Astrocyte of the spinal cord (primary cell): ENCODE measurements around the gene IFRD1.

ENCODE experiments used
- DNase-seq: peaks from one replicate; pipeline ENCODE4 v3.0.0; 2011; ENCODE audit warnings: low read depth, low spot score
- H3K4me3 ChIP-seq: 2 replicates; pipeline ENCODE4 v1.5.1; 2011; ENCODE audit warnings: low read depth, mild to moderate bottlenecking, low read length, moderate library complexity
- in situ Hi-C: cut with HindIII; loops from 2 replicates; pipeline ENCODE4 v1.10.0; 2017; ENCODE audit warnings: low sequenced_read_pairs
- TF ChIP-seq, protein P1 (sequence below): IDR thresholded peaks from 2 replicates; pipeline ENCODE4 v1.5.1; 2012; ENCODE audit warnings: low read depth, mild to moderate bottlenecking, low read length, inconsistent platforms

IFRD1 gene

DNA sequence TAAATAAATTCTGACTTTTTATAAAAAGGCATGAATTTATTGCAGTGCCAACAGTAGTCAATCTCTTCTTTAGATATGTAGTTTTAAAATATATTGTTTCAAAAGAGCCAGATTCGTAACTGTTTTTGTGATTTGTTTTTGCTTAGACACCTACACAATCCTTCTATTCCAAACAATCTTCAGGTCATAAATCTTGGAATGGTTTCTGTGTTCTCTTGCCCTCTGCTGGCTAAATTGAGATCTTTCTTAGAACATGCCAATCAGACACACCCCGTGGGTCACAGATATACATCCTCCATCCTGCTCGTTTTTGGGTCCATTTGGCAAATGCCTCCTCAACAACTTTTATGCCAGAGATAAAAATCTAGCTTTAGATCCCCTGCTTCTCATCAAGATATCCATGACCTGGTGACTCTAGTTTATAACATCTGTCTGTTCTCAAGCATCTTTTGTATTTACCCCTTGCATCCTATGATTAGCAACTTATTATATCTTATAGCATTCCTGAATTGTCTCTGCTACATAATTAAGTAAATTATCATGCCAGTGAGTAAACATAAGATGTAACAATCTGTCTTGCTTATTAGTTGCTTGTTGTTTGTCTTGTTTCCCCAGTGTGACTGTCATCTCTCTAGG is 35.3 kb upstream of the IFRD1 start:
- in situ Hi-C loops, result loop anchor here (25.0 kb wide), 1 partner anchor 653 kb away; no protein-coding TSS in a partner anchor
- no peak for DNase-seq

DNA sequence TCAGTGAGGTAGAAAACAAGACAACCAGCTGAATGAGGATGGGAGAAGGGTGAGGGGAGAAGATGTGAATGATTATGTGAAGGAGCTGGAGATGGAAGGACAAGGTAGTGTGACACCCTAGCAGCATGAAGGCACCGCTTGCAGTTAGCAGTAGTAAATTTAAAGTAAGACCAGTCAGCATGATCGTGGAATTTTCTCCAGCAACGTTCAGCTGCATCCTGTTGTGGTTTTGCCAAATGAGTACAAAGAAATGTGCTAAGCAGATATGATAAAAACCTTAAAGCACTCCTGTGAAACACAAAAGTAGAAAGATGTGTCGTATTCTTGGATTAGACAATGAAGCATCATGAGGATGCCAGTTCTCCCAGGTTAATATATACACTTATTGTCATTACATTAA is 34.1 kb upstream of the IFRD1 start:
- no peak overlapping the region for H3K4me3 ChIP-seq
- in situ Hi-C loops, result loop anchor here (25.0 kb wide), 1 partner anchor 654 kb away; no protein-coding TSS in a partner anchor
- peak; percentile 62 for DNase-seq
- TF ChIP-seq, protein P1, sequence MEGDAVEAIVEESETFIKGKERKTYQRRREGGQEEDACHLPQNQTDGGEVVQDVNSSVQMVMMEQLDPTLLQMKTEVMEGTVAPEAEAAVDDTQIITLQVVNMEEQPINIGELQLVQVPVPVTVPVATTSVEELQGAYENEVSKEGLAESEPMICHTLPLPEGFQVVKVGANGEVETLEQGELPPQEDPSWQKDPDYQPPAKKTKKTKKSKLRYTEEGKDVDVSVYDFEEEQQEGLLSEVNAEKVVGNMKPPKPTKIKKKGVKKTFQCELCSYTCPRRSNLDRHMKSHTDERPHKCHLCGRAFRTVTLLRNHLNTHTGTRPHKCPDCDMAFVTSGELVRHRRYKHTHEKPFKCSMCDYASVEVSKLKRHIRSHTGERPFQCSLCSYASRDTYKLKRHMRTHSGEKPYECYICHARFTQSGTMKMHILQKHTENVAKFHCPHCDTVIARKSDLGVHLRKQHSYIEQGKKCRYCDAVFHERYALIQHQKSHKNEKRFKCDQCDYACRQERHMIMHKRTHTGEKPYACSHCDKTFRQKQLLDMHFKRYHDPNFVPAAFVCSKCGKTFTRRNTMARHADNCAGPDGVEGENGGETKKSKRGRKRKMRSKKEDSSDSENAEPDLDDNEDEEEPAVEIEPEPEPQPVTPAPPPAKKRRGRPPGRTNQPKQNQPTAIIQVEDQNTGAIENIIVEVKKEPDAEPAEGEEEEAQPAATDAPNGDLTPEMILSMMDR, result no peak

More for the DNA sequence above, 35.3 kb upstream of the IFRD1 start:
- no peak overlapping the region for H3K4me3 ChIP-seq
- TF ChIP-seq, protein P1, result peak; percentile 56

DNA sequence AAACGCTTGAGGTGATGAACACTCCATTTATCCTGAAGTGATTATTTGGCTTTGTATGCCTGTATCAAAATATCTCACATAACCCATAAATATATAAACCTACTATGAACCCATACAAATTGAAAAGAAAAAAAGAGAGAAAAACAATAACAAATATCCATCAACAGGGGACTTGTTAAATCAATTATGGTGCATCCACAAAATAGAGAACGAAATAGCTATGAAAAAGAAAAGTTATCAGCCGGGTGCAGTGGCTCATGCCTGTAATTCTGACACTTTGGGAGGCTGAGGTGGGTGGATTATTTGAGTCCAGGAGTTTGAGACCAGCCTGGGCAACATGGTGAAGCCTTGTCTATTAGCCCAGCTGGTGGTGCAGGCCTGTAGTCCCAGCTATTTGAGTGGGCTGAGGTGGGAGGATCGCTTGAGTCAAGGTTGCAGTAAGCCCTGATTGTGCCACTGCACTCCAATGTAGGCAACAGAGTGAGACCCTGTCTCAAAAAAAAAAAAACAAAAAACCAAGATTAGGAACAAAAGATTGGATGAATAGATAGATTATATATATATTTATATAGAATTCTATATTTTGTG is 30.6 kb upstream of the IFRD1 start:
- no peak overlapping the region for H3K4me3 ChIP-seq
- TF ChIP-seq, protein P1, result no peak
- DNase-seq, result no peak
- in situ Hi-C loops, result loop anchor here (25.0 kb wide), 1 partner anchor 657 kb away; no protein-coding TSS in a partner anchor

DNA sequence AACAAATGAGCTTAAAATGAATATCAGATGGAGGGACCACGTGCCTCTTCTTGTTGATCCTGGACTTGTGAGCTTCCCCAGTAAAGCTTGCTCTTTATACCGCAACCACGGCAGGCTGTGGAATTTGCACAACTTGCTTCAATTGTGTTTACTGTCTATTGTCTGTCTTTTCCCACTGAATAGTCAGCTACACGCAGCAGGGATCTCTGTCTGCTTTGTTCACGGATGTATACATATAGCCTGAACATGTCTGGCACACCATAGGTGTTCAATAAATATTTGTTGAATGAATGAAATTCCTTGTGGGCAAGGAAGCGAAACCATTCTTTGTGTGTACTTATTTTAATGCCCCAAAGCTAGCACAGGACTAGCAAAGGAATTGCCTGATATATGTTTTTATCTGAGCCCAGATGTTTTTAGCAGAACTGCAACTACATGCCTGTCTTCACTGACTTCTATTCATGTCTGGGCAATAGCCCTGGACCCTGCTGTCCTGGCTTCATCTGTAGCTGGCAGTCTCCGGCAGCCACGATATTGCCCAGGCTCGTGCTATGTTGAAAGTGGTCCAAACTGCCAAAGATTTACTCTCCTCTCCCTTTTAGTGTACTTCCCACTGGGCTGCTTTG is 29.9 kb upstream of the IFRD1 start:
- peak; percentile 69 for DNase-seq
- H3K4me3 ChIP-seq, result no peak overlapping the region
- in situ Hi-C loops, result loop anchor here (25.0 kb wide), 1 partner anchor 658 kb away; no protein-coding TSS in a partner anchor
- TF ChIP-seq, protein P1, result no peak

DNA sequence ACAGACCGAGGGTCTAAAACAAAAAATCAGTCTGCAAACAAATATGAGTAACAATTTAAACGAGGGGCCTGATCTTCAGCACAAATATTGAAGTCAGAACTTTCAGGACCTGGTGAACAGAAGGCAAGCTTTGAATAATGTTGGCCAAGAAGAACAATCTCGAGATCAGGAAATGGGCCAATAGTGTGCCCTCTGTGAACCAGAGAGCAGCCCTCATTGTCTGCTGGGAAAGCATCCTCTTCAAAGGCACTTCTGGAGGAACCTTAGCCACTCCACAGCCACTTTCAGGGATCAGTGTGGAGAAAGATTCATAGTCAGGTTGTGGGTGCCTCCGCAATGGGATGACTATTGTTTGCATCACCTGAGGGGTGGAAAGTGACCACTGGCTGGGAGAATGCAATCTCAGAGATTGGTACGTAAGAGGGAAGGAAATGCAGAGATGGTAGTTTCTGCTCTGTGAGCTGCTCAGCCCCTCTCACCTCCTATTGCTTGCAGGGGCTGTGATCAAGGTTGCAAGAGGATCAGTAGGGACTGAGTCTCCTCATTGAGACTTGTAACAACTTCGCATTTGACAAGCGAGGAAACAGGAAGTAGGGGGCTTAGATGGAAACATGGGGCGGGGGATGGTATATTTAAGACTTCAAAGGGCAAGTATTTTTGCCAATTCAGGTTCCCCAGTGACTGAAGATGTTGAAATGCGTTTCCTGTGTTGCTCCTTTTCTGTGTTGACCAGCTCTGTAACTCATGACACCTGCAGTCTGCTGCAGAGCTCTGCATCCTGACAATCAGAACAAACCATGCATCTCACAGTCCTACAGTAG is 28.4 kb upstream of the IFRD1 start:
- in situ Hi-C loops, result loop anchor here (25.0 kb wide), 1 partner anchor 660 kb away; no protein-coding TSS in a partner anchor
- no peak for DNase-seq
- TF ChIP-seq, protein P1, result no peak
- H3K4me3 ChIP-seq, result no peak overlapping the region
